OCI-LY7 (cell line): ENCODE data around the gene PXDN.

Experiments
- CTCF ChIP-seq: fragments of 200-600 bp; sonication (generic); conservative IDR thresholded peaks from 2 replicates; pipeline ENCODE4 v1.5.1; 2014; ENCODE audit warnings: mild to moderate bottlenecking, antibody characterized with exemption, low read length, moderate library complexity, mixed read lengths
- EZH2phosphoT487 ChIP-seq: fragments of 200-600 bp; sonication (generic); IDR thresholded peaks from 2 replicates; pipeline ENCODE4 v1.6.1; 2018; ENCODE audit warnings: low read depth, borderline replicate concordance, mild to moderate bottlenecking, mixed run types, antibody characterized with exemption, low read length, moderate library complexity, mixed read lengths

- no peak for TF ChIP-seq CTCF
- TF ChIP-seq EZH2phosphoT487, result no peak
Observed at GRCh38 chr2:1606046-1606400, 138.3 kb downstream of the PXDN start.
